ENCODE measurements around the gene IZUMO2. TPM values are rescaled to one million over a fixed set of nuclear protein-coding genes. Genes with fewer than 3 reads are reported as not detected.

IZUMO2 gene
- total RNA-seq, 1 donor from 2014 or later, result not detected

DNA sequence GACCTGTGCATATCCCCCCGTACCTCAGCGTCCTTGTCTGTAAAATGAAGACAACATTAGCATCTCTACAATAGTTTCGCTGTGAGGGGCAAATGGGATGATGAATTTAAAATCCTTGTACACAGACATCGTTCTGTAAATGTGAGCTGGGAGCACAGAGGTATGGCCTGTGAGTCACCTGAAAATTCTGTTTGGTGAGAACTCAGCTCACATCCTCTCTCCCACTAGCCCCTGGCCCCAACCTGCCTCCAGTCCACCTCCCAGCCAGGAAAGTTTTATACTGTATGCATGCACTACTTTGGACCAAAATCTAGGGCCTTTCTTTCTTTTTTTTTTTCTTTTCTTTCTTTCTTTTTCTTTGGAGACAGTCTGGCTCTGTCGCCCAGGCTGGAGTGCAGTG is 8.7 kb upstream of the IZUMO2 start:
- DNase-seq, result no peak
- Histone ChIP-seq H3K9me3 (no peaks in the 10 kb centered on the region), H3K4me3 (no peak overlapping the region), H3K27me3 (ENCODE audit: low read depth) (no peaks in the 10 kb centered on the region), H3K4me1 (no peaks in the 10 kb centered on the region), H3K36me3 (no peaks in the 10 kb centered on the region), H3K27ac (no peak overlapping the region)
- TF ChIP-seq, protein P1, sequence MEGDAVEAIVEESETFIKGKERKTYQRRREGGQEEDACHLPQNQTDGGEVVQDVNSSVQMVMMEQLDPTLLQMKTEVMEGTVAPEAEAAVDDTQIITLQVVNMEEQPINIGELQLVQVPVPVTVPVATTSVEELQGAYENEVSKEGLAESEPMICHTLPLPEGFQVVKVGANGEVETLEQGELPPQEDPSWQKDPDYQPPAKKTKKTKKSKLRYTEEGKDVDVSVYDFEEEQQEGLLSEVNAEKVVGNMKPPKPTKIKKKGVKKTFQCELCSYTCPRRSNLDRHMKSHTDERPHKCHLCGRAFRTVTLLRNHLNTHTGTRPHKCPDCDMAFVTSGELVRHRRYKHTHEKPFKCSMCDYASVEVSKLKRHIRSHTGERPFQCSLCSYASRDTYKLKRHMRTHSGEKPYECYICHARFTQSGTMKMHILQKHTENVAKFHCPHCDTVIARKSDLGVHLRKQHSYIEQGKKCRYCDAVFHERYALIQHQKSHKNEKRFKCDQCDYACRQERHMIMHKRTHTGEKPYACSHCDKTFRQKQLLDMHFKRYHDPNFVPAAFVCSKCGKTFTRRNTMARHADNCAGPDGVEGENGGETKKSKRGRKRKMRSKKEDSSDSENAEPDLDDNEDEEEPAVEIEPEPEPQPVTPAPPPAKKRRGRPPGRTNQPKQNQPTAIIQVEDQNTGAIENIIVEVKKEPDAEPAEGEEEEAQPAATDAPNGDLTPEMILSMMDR (IDR thresholded peaks at IDR 0.05), result no peak
- intact Hi-C loops (cut with DNase I), result no loop called here
- no peak for ATAC-seq

DNA sequence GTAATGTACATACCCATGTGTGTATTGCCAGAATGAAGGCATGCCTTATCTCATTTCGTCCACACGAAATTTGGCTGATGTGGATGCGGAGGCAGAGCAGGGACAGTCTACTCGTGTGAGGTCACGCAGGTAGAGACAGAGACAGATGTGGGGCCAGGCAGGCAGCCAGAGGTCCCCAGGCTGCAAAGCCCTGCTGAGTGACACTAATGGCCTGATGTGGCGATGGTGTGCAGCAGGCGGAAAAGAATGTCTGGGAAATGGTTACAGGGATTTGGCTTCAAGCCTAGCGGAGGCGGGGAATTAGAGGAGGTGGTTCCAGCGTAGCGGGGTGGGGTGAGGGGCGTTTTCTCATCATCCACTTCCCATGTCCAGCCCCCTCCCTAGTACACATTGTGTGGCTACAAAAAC is 4.2 kb upstream of the IZUMO2 start:
- no peaks in the 10 kb centered on the region for H3K36me3 ChIP-seq
- H3K27me3 ChIP-seq (ENCODE audit: low read depth), result peaks cover 24% of the 10 kb centered on the region
- no peaks in the 10 kb centered on the region for H3K9me3 ChIP-seq
- DNase-seq, result no peak
- no peak overlapping the region for H3K27ac ChIP-seq
- no peaks in the 10 kb centered on the region for H3K4me1 ChIP-seq
- peak in 1 of 2 donors; percentile 41 for ATAC-seq
- TF ChIP-seq, protein P1 (IDR thresholded peaks at IDR 0.05), result no peak
- intact Hi-C loops (cut with DNase I), result no loop called here
- no peak overlapping the region for H3K4me3 ChIP-seq

DNA sequence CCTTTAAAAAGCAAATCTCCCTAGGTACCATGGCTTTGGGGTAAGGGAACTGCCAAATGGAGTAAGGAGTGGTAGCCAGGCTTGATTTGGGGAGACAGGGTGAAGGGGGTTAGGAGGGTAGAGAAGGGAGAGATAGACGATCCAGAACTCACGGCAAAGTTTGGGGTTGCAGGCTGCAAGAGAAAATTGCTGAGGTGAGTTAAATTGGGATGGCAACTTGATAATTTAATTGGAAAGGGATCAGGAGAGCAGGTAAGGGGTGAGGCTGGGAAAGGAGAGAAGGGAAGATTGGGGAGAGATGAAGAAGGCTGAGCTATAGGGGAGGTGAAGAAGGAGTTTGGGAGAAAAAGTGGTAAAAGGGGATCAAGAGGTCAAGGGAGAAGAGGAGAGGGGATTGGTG is 4.0 kb downstream of the IZUMO2 start:
- Histone ChIP-seq H3K4me1 (no peaks in the 10 kb centered on the region), H3K27ac (no peak overlapping the region), H3K36me3 (no peaks in the 10 kb centered on the region), H3K27me3 (ENCODE audit: low read depth) (peaks cover 16% of the 10 kb centered on the region), H3K4me3 (no peak overlapping the region), H3K9me3 (no peaks in the 10 kb centered on the region)
- ATAC-seq, result no peak
- DNase-seq, result no peak
- intact Hi-C loops (cut with DNase I), result no loop called here
- TF ChIP-seq, protein P1 (IDR thresholded peaks at IDR 0.05), result no peak

DNA sequence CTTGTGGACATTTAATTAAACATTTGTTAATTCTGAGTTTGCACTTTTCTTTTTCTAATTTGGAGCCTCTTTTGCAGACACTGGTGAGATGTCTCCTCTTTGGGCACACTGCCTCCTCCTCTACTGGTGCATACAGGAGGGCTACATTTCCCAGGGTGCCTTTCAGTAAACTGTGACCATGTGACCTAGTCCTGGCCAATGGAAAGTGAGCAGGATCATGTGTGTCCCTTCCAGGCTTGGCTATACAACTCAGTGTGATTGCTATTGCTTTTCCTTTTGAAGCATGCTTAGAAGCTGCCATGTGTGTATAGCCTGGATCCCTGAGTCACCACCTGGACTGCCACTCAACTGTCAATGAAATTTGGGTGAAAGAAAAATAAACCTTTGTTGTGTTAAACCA is 4.5 kb downstream of the IZUMO2 start:
- Histone ChIP-seq H3K4me3 (no peak overlapping the region), H3K27me3 (ENCODE audit: low read depth) (peaks cover 14% of the 10 kb centered on the region), H3K36me3 (no peaks in the 10 kb centered on the region), H3K4me1 (no peaks in the 10 kb centered on the region), H3K27ac (no peak overlapping the region), H3K9me3 (no peaks in the 10 kb centered on the region)
- ATAC-seq (no peak), DNase-seq (no peak)
- intact Hi-C loops (cut with DNase I), result no loop called here
- TF ChIP-seq, protein P1 (IDR thresholded peaks at IDR 0.05), result no peak

DNA sequence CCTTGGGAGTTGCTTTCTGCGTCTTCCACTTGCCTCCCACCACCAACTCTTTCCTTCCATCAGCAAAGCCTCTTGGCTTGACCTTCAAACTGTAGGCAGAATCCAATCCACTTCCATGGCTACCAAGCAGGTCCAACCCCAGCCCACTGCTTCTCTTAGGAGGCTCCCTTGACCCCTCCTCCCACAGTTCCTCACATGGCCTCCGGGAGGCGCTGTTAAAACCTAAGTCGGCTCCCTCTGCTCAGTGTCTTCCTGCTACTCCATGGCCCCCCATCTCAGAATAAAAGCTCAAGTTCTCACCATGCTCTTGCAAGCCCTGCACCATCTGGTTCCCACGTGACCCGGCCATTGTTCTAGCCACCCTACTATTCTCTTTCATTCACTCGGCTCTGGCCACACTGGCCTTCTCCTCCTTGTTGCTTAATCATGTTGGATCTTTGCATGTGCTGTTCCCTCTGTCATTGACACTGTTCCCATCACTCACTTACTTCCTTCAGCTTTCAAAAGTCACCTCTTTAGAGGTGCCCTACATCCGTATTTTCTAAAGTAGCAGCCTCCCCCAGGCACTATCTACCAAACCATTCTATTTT is 7.5 kb downstream of the IZUMO2 start:
- ATAC-seq (no peak), DNase-seq (no peak)
- no peak overlapping the region for H3K4me3 ChIP-seq
- TF ChIP-seq, protein P1 (IDR thresholded peaks at IDR 0.05), result no peak
- no peaks in the 10 kb centered on the region for H3K9me3 ChIP-seq
- intact Hi-C loops (cut with DNase I), result no loop called here
- H3K36me3 ChIP-seq, result no peaks in the 10 kb centered on the region
- no peak overlapping the region for H3K27ac ChIP-seq
- H3K4me1 ChIP-seq, result no peaks in the 10 kb centered on the region
- H3K27me3 ChIP-seq (ENCODE audit: low read depth), result no peaks in the 10 kb centered on the region

Measured in lower lobe of right lung (tissue), 2 donors.